H1 (cell line): ENCODE results near the gene MYRF. TPM values are rescaled to one million over a fixed set of nuclear protein-coding genes. Genes with fewer than 3 reads are reported as not detected.
A peak's percentile ranks its signal among the peaks of the same experiment; 100 is the strongest.

Experiments used
- CTCF ChIA-PET: fragments of 300-600 bp; sonication (Branson Sonifier 250); formaldehyde crosslinking; loops from one replicate; lab custom pipeline; 2021; ENCODE audit not compliant: partially characterized antibody; lab: Charles Lee
- POLR2A ChIA-PET: fragments of 300-600 bp; sonication (Branson Sonifier 250); formaldehyde crosslinking; loops from one replicate; lab custom pipeline; 2021; ENCODE audit warnings: inconsistent platforms; ENCODE audit not compliant: partially characterized antibody; lab: Charles Lee
- DNase-seq, 2 experiments: peaks; one replicate each; pipeline versions ENCODE4 v3.0.0 to v3.0.0-alpha.2; 2010 to 2022; ENCODE audit warnings: low spot score in 2 of 2, low read depth in 1 of 2, mixed read lengths in 1 of 2
- FAIRE-seq: peaks from 2 replicates; lab custom pipeline; 2011; peaks lifted over from hg19 to GRCh38; lab: Jason Lieb, UNC
- H2AFZ ChIP-seq: 2 replicates; pipeline ENCODE4 v1.8.1; 2012; ENCODE audit warnings: low read length, inconsistent platforms
- H2AK5ac ChIP-seq: 2 replicates; pipeline ENCODE4 v1.6.1; 2013; ENCODE audit warnings: low read depth, low read length
- H2BK120ac ChIP-seq: replicated peaks from 2 replicates; pipeline ENCODE3; 2013; ENCODE audit warnings: low read depth, low read length, inconsistent platforms
- H2BK12ac ChIP-seq: 2 replicates; pipeline ENCODE4 v1.6.1; 2013; ENCODE audit warnings: low read depth, low read length
- H2BK15ac ChIP-seq: 2 replicates; pipeline ENCODE4 v1.6.1; 2013; ENCODE audit warnings: low read length
- H2BK20ac ChIP-seq: 2 replicates; pipeline ENCODE4 v1.6.1; 2013; ENCODE audit warnings: low read length
- H2BK5ac ChIP-seq: 2 replicates; pipeline ENCODE4 v1.6.1; 2013; ENCODE audit warnings: low read depth, low read length
- H3K14ac ChIP-seq: 2 replicates; pipeline ENCODE4 v1.6.1; 2013; ENCODE audit warnings: inconsistent platforms; ENCODE audit not compliant: insufficient read length
- H3K18ac ChIP-seq: 2 replicates; pipeline ENCODE4 v1.6.1; 2013; ENCODE audit warnings: low read length; ENCODE audit errors: extremely low read depth
- H3K23ac ChIP-seq: 2 replicates; pipeline ENCODE4 v1.6.1; 2013; ENCODE audit warnings: inconsistent platforms; ENCODE audit not compliant: insufficient read length
- H3K23me2 ChIP-seq: 2 replicates; pipeline ENCODE4 v1.6.1; 2013; ENCODE audit warnings: low read depth, low read length
- H3K27ac ChIP-seq: 2 replicates; pipeline ENCODE4 v1.6.1; 2011; ENCODE audit warnings: low read depth, low read length, inconsistent platforms
- H3K27me3 ChIP-seq, 4 experiments: replicated peaks in 1 of 4; 1 replicate in 1 of 4; 2 replicates in 3 of 4; pipeline versions ENCODE4 v1.6.1 to v1.8.1; 2011 to 2013; ENCODE audit warnings: low read length in 3 of 4, mild to moderate bottlenecking in 3 of 4, inconsistent platforms in 2 of 4, mixed read lengths in 2 of 4, moderate library complexity in 1 of 4; ENCODE audit not compliant: control insufficient read depth in 3 of 4, insufficient read depth in 3 of 4; ENCODE audit errors: extremely low read depth in 1 of 4
- H3K36me3 ChIP-seq, 4 experiments: 2 replicates each; pipeline versions ENCODE4 v1.6.1 to v1.8.1; 2011 to 2013; ENCODE audit warnings: mild to moderate bottlenecking in 4 of 4, low read length in 3 of 4, moderate library complexity in 2 of 4, control low read depth in 1 of 4, inconsistent platforms in 1 of 4; ENCODE audit not compliant: insufficient read depth in 4 of 4, control insufficient read depth in 2 of 4
- H3K4ac ChIP-seq: replicated peaks from 2 replicates; pipeline ENCODE3; 2013; ENCODE audit warnings: low read length, low read depth, mixed read lengths, inconsistent platforms; ENCODE audit not compliant: insufficient read length
- H3K4me1 ChIP-seq, 4 experiments: replicated peaks in 1 of 4; 1 replicate in 1 of 4; 2 replicates in 3 of 4; pipeline versions ENCODE4 v1.6.1 to v1.8.1; 2011 to 2013; ENCODE audit warnings: low read length in 3 of 4, inconsistent platforms in 2 of 4, mixed read lengths in 1 of 4; ENCODE audit not compliant: insufficient read depth in 4 of 4, control insufficient read depth in 3 of 4
- H3K4me2 ChIP-seq, 2 experiments: 2 replicates each; pipeline versions ENCODE4 v1.6.1 to v1.8.1; 2011 to 2013; ENCODE audit warnings: low read depth in 2 of 2, low read length in 2 of 2, control low read depth in 1 of 2, inconsistent platforms in 1 of 2, mild to moderate bottlenecking in 1 of 2; ENCODE audit not compliant: insufficient read depth in 1 of 2
- H3K4me3 ChIP-seq, 4 experiments: fragments of 200-600, 300-600 bp in 1 of 4; sonication (generic), shearing (Covaris generic), sonication (Bioruptor Twin) in 1 of 4; 2 replicates each; pipeline versions ENCODE4 v1.5.1 to v1.8.1; 2011 to 2016; ENCODE audit warnings: low read length in 4 of 4, low read depth in 3 of 4, control low read depth in 2 of 4, inconsistent platforms in 2 of 4, mild to moderate bottlenecking in 2 of 4, mixed read lengths in 1 of 4, moderate library complexity in 1 of 4; ENCODE audit not compliant: insufficient read depth in 2 of 4; ENCODE audit errors: extremely low read depth in 1 of 4
- H3K56ac ChIP-seq: replicated peaks from 2 replicates; pipeline ENCODE3; 2013; ENCODE audit warnings: low read depth, mild to moderate bottlenecking, mixed read lengths, low read length, inconsistent platforms; ENCODE audit not compliant: insufficient read length
- H3K79me1 ChIP-seq: 2 replicates; pipeline ENCODE4 v1.6.1; 2013; ENCODE audit warnings: low read depth, low read length, control low read depth
- H3K79me2 ChIP-seq, 2 experiments: 2 replicates each; pipeline versions ENCODE4 v1.6.1 to v1.8.1; 2012 to 2013; ENCODE audit warnings: low read length in 2 of 2, mild to moderate bottlenecking in 2 of 2, inconsistent platforms in 1 of 2; ENCODE audit not compliant: insufficient read depth in 2 of 2, control insufficient read depth in 1 of 2
- H3K9ac ChIP-seq, 4 experiments: replicated peaks in 1 of 4; 1 replicate in 1 of 4; 2 replicates in 3 of 4; pipeline versions ENCODE4 v1.6.1 to v1.8.1; 2011 to 2013; ENCODE audit warnings: low read depth in 3 of 4, low read length in 3 of 4, control low read depth in 2 of 4, mild to moderate bottlenecking in 2 of 4, moderate library complexity in 2 of 4, inconsistent platforms in 1 of 4; ENCODE audit errors: extremely low read depth in 1 of 4
- H3K9me3 ChIP-seq, 2 experiments: 2 replicates each; pipeline versions ENCODE4 v1.6.1 to v1.8.1; 2012 to 2013; ENCODE audit warnings: mild to moderate bottlenecking in 2 of 2, moderate library complexity in 2 of 2, control low read depth in 1 of 2, inconsistent platforms in 1 of 2, low read depth in 1 of 2, low read length in 1 of 2, mixed read lengths in 1 of 2; ENCODE audit not compliant: insufficient read depth in 2 of 2
- H4K20me1 ChIP-seq, 2 experiments: replicated peaks in 1 of 2; 2 replicates each; pipeline versions ENCODE3 to v1.8.1; 2011 to 2013; ENCODE audit warnings: inconsistent platforms in 2 of 2, low read length in 2 of 2, mild to moderate bottlenecking in 1 of 2; ENCODE audit not compliant: insufficient read depth in 2 of 2, control insufficient read depth in 1 of 2
- H4K5ac ChIP-seq: 2 replicates; pipeline ENCODE4 v1.6.1; 2013; ENCODE audit warnings: low read length, low read depth, mixed read lengths, inconsistent platforms; ENCODE audit not compliant: insufficient read length
- H4K8ac ChIP-seq: 2 replicates; pipeline ENCODE4 v1.8.0; 2013; ENCODE audit warnings: mild to moderate bottlenecking, moderate library complexity, low read length, inconsistent platforms; ENCODE audit not compliant: insufficient read depth; ENCODE audit errors: extremely low read depth
- H4K91ac ChIP-seq: replicated peaks from 2 replicates; pipeline ENCODE3; 2013; ENCODE audit warnings: low read length, mixed read lengths, inconsistent platforms; ENCODE audit not compliant: insufficient read length
- RNF2 ChIP-seq: fragments of 200-900, 300-1000 bp; sonication (generic); IDR thresholded peaks from 2 replicates; pipeline ENCODE4 v1.7.1; 2016; ENCODE audit warnings: borderline replicate concordance, low read depth, mild to moderate bottlenecking, antibody characterized with exemption, low read length; ENCODE audit not compliant: poor library complexity, severe bottlenecking; ENCODE audit errors: missing control alignments
- WGBS, 2 experiments: shearing (Covaris generic) in 1 of 2; methylation state at CpG; one replicate each; pipeline versions ENCODE4 v1.1.6 to v1.1.7; 2013 to 2015; ENCODE audit warnings: low lambda C conversion rate in 2 of 2, mixed read lengths in 2 of 2, inconsistent platforms in 1 of 2, low coverage in 1 of 2, missing lambda C conversion rate in 1 of 2; ENCODE audit not compliant: insufficient replicate concordance in 2 of 2, insufficient coverage in 1 of 2, insufficient read length in 1 of 2; ENCODE audit errors: extremely low coverage in 1 of 2, missing lambda C conversion rate in 1 of 2; 5-methylcytosine and 5-hydroxymethylcytosine counted together
- polyA plus RNA-seq, 7 experiments: library from polyadenylated mRNA; depleted of rRNA in 3 of 7; stranded (reverse) in 5 of 7; unstranded in 2 of 7; fragments of >200 nt in 5 of 7; fragments of 200-250 nt in 2 of 7; gene quantifications; 1 replicate in 5 of 7; 2 replicates in 1 of 7; 4 replicates in 1 of 7; pipeline versions ENCODE4 v1.2.1 to v1.2.3, GENCODE V29; 2011 to 2013; ENCODE audit warnings: missing spikeins in 2 of 7, mixed read lengths in 2 of 7
- total RNA-seq: library from RNA; stranded (reverse); fragmentation: NEBNext Ultra II Directional; extraction: Animal tissue kit (Norgen Biotek cat#: 25700); gene quantifications from 2 replicates; pipeline ENCODE4 v1.2.1, GENCODE V29; 2021

MYRF gene
- total and polyA plus RNA-seq, 2 of the 8 experiments (the other 6 are each of a cell fraction or from before 2014, with no cell fraction given): 6.0 to 6.1 TPM

DNA sequence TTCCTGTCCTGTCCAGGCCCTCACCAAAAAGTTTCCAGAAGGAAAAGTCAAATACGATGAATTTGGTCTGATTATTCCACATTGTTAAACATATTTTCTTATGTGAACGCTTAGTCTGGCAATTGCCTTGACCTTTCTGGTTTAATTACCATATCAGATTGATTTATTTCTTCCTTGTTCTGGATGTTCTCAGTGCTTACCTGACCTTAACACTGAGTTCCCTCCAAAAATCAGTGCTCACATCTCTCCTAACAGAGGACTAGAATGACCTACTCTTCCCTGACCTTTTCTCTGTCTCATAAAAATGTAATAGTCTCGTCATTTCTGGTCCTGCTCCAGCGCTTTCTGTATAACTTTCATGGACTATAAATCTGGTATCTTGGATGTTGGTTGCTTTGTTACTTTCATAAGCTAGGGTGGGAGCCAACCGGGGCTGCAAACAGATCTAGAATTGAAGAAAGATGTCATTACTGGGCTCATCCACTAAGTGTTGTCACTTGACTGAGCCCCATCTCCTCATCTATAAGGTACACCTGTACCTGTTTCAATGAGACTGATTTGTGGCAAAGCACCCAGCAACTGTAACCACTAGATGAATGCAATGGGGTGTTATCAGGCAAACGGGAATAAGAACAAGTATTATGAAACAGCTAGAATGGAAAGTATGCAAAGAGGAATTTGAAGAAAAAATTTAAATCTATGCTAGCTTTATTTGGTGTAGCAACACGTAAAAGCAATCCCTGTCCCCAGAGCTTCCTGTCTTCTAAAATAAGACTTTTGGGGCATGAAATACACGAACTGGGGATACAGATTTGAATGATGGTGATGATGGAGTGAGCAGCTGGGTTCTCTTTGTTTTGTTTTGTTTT lies 78.0 kb downstream of the MYRF start:
- no peak overlapping the region for H3K27ac ChIP-seq
- no peak overlapping the region for H2BK20ac ChIP-seq
- TF ChIP-seq RNF2: no peak
- no peak overlapping the region for H3K4ac ChIP-seq
- peaks cover 0 to 4% (median 4%) of the 10 kb centered on the region in 4 experiments; a peak in 2 of 8 replicates for H3K36me3 ChIP-seq
- peak overlapping the region in 1 of 4 experiments; percentile 8; a peak in 1 of 7 replicates for H3K9ac ChIP-seq
- FAIRE-seq: no peak
- CTCF ChIA-PET: interaction anchor here (0.8 to 3.2 kb wide), 8 partner anchors 10 to 80 kb away, joined by 3 to 16 read pairs (median 4); partner anchors contain the start of gene FADS1
- no peak overlapping the region for H3K23ac ChIP-seq
- 0 out of 2 replicates have a peak overlapping the region, but pooled peaks have one; percentile 29 for H2BK5ac ChIP-seq
- H3K4me1 ChIP-seq: peaks cover 16 to 48% (median 32%) of the 10 kb centered on the region in 4 experiments
- H3K23me2 ChIP-seq: peaks cover 14% of the 10 kb centered on the region
- POLR2A ChIA-PET: interaction anchor here (1.2 to 9.9 kb wide), 9 partner anchors 8 to 48 kb away, joined by 3 to 210 read pairs (median 4); partner anchors contain the start of gene FADS1
- WGBS, 2 experiments: 81% methylated on average over 8 of the region's 8 CpGs; no CpG with 5 or more reads in 1 of the 2 experiments
- H4K8ac ChIP-seq: no peak overlapping the region
- H2BK15ac ChIP-seq: no peak overlapping the region
- H2BK120ac ChIP-seq: no peak overlapping the region
- no peak overlapping the region for H4K91ac ChIP-seq
- peaks cover 29 to 68% of the 10 kb centered on the region in 2 experiments for H3K79me2 ChIP-seq
- peak overlapping the region; percentile 96 to 98 for H3K4me2 ChIP-seq
- no peak overlapping the region for H2BK12ac ChIP-seq
- no peak overlapping the region for H2AK5ac ChIP-seq
- H3K27me3 ChIP-seq: no peaks in the 10 kb centered on the region
- no peak overlapping the region for H4K5ac ChIP-seq
- H4K20me1 ChIP-seq: peaks cover 19 to 35% of the 10 kb centered on the region in 2 experiments
- no peak for DNase-seq
- no peak overlapping the region for H2AFZ ChIP-seq
- H3K9me3 ChIP-seq: no peaks in the 10 kb centered on the region
- H3K79me1 ChIP-seq: peaks cover 21% of the 10 kb centered on the region
- H3K4me3 ChIP-seq: peak overlapping the region; percentile 77 to 96 (median 86); a peak in 7 of 8 replicates
- no peak overlapping the region for H3K14ac ChIP-seq
- H3K18ac ChIP-seq: no peak overlapping the region
- no peak overlapping the region for H3K56ac ChIP-seq
